ENCODE measurements around the gene DCAF15.
"Not testable (repeated sequence)": the region's sequence is repeated elsewhere in the genome, so short reads cannot be mapped to it uniquely, and the experiment has no call there.

DCAF15 gene

GRCh38 chr19:13961826-13962698, 9.8 kb downstream of the DCAF15 start:
- Histone ChIP-seq H3K9me3 (ENCODE audit: insufficient read depth, low read depth, low read length) (no peaks in the 10 kb centered on the region), H3K36me3 (ENCODE audit: insufficient read depth, low read length) (peaks cover 58% of the 10 kb centered on the region), H3K27me3 (ENCODE audit: insufficient read depth, low read length) (no peaks in the 10 kb centered on the region; the same call in 1 of the 2 replicates), H3K9ac (ENCODE audit: low read depth, low read length) (0 out of 2 replicates have a peak overlapping the region, but pooled peaks have one; percentile 27), H3K4me3 (ENCODE audit: low read length) (peak overlapping the region; percentile 41), H3K27ac (ENCODE audit: low read depth, low read length) (0 out of 2 replicates have a peak overlapping the region, but pooled peaks have one; percentile 8), H3K4me1 (ENCODE audit: insufficient read depth, low read length) (no peaks in the 10 kb centered on the region)
- 54% methylated on average over 55 of the region's 55 CpGs for WGBS

DNA sequence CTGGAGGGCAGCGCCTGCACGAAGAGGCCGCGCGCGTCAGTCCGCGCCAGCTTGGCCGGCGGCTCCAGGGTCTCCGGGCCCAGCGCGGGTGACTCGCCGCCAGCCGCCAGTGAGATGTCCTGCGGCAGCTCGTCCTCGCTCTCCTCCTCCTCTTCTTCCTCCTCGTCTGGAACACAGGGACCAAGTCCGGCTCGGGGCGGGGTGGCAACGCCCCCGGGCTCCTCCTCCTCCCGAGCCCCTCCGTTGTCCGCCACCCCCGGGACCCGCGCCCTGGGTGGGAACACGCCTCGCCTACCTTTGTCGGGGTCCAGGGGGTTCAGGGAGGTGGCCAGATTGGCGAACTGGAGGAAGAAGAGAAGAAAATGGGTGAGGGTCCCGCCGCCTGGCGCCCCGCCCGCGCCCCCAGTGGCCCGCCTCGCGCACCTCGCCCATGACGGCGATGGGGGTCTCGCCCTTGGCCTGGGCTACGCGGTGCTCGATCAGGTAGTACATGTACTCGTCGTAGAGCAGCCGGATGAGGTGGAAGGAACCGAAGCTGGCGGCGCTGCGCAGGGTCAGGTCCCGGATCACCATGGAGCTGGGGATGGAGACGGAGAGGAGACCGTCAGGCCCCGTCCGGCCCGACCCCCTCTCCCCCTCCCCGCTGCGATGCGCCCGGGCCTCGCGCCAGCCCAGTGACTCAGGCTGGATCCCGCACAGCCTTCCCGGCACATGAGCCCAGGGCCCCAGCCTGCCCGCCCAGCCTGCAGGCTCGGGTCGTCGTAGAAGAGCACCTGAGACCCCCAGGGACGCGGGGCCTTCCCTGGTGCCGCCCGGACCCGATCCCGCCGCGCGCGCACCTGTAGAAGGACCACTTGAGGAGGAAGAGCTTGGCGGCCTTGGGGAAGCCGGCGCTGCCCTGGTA, 10.6 kb downstream of the DCAF15 start:
- no peak overlapping the region for H3K27ac ChIP-seq (ENCODE audit: low read depth, low read length)
- no peaks in the 10 kb centered on the region; the same call in 1 of the 2 replicates for H3K27me3 ChIP-seq (ENCODE audit: insufficient read depth, low read length)
- WGBS: 84% methylated on average over 89 of the region's 89 CpGs
- H3K4me3 ChIP-seq (ENCODE audit: low read length): peak overlapping the region; percentile 41
- no peaks in the 10 kb centered on the region for H3K9me3 ChIP-seq (ENCODE audit: insufficient read depth, low read depth, low read length)
- no peaks in the 10 kb centered on the region for H3K4me1 ChIP-seq (ENCODE audit: insufficient read depth, low read length)
- peak overlapping the region; percentile 47; the same call in 1 of the 2 replicates for H3K9ac ChIP-seq (ENCODE audit: low read depth, low read length)
- peaks cover 57% of the 10 kb centered on the region for H3K36me3 ChIP-seq (ENCODE audit: insufficient read depth, low read length)

DNA sequence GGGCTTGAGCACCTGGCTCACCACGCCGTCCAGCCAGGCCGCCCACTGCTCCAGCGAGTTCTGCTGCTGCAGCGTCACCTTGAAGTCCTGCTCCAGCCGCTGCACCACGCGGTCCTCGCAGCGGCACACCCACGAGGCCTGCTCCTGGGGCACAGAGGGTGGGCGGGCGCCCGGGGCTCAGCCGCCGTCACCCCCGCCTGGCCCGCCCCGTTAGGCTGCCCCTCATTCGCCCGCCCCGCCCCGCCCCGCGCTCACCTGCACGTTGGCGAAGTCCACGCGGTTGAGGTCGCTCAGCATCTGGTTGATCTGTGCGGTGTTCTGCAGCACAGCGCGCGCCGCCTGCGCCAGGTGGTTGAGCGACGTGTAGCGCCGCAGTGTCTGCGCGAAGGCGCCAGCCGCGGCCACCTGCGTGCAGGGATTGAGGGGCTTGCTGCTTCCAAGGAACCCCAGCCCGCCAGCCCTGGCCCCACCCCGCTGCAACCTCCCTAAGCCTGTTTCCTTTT, 11.3 kb downstream of the DCAF15 start:
- Histone ChIP-seq H3K36me3 (ENCODE audit: insufficient read depth, low read length) (peaks cover 55% of the 10 kb centered on the region), H3K9ac (ENCODE audit: low read depth, low read length) (peak overlapping the region; percentile 47; the same call in 1 of the 2 replicates), H3K4me1 (ENCODE audit: insufficient read depth, low read length) (no peaks in the 10 kb centered on the region), H3K27ac (ENCODE audit: low read depth, low read length) (no peak overlapping the region), H3K4me3 (ENCODE audit: low read length) (peak overlapping the region; percentile 41), H3K27me3 (ENCODE audit: insufficient read depth, low read length) (no peaks in the 10 kb centered on the region; the same call in 1 of the 2 replicates), H3K9me3 (ENCODE audit: insufficient read depth, low read depth, low read length) (no peaks in the 10 kb centered on the region)
- 95% methylated on average over 48 of the region's 48 CpGs for WGBS

DNA sequence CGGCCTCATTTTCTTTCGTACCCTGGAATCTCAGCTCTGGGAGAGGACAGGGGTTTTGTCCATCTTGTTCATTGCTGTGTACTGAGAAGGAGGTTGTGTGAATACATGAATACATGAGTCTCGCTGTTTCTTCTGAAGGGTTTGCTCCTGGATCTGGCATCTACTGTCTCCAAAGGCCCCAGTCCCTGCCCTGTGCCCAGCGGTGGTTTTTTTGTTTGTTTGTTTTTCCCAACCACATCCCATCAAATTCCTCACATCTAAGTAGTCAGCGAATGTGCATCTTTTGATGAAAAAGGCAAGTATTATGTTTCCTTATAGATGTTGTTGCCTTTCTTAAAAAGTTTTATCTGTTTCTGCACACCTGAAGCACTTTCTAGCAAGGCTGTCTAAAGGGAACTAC, 12.5 kb downstream of the DCAF15 start:
- H3K9me3 ChIP-seq (ENCODE audit: insufficient read depth, low read depth, low read length): no peaks in the 10 kb centered on the region
- WGBS: 93% methylated on average over 5 of the region's 5 CpGs
- peaks cover 57% of the 10 kb centered on the region for H3K36me3 ChIP-seq (ENCODE audit: insufficient read depth, low read length)
- H3K27me3 ChIP-seq (ENCODE audit: insufficient read depth, low read length): no peaks in the 10 kb centered on the region; the same call in 1 of the 2 replicates
- no peak overlapping the region for H3K9ac ChIP-seq (ENCODE audit: low read depth, low read length)
- no peaks in the 10 kb centered on the region for H3K4me1 ChIP-seq (ENCODE audit: insufficient read depth, low read length)
- no peak overlapping the region for H3K4me3 ChIP-seq (ENCODE audit: low read length)
- no peak overlapping the region for H3K27ac ChIP-seq (ENCODE audit: low read depth, low read length)

- Histone ChIP-seq H3K36me3 (ENCODE audit: insufficient read depth, low read length) (peaks cover 57% of the 10 kb centered on the region), H3K4me1 (ENCODE audit: insufficient read depth, low read length) (no peaks in the 10 kb centered on the region), H3K27ac (ENCODE audit: low read depth, low read length) (no peak overlapping the region), H3K9ac (ENCODE audit: low read depth, low read length) (no peak overlapping the region), H3K4me3 (ENCODE audit: low read length) (no peak overlapping the region), H3K27me3 (ENCODE audit: insufficient read depth, low read length) (no peaks in the 10 kb centered on the region; the same call in 1 of the 2 replicates), H3K9me3 (ENCODE audit: insufficient read depth, low read depth, low read length) (no peaks in the 10 kb centered on the region)
- WGBS: 95% methylated on average over 24 of the region's 24 CpGs
Measured at GRCh38 chr19:13965377-13965896, 13.1 kb downstream of the DCAF15 start.

GRCh38 chr19:13965926-13966683, 13.8 kb downstream of the DCAF15 start:
- 93% methylated on average over 20 of the region's 20 CpGs for WGBS
- peaks cover 52% of the 10 kb centered on the region for H3K36me3 ChIP-seq (ENCODE audit: insufficient read depth, low read length)
- no peaks in the 10 kb centered on the region; the same call in 1 of the 2 replicates for H3K27me3 ChIP-seq (ENCODE audit: insufficient read depth, low read length)
- no peaks in the 10 kb centered on the region for H3K9me3 ChIP-seq (ENCODE audit: insufficient read depth, low read depth, low read length)
- no peak overlapping the region for H3K4me3 ChIP-seq (ENCODE audit: low read length)
- H3K9ac ChIP-seq (ENCODE audit: low read depth, low read length): no peak overlapping the region
- no peaks in the 10 kb centered on the region for H3K4me1 ChIP-seq (ENCODE audit: insufficient read depth, low read length)
- H3K27ac ChIP-seq (ENCODE audit: low read depth, low read length): no peak overlapping the region

GRCh38 chr19:13966684-13967128, 14.4 kb downstream of the DCAF15 start:
- Histone ChIP-seq H3K4me1 (ENCODE audit: insufficient read depth, low read length) (no peaks in the 10 kb centered on the region), H3K4me3 (ENCODE audit: low read length) (no peak overlapping the region), H3K9ac (ENCODE audit: low read depth, low read length) (no peak overlapping the region), H3K27me3 (ENCODE audit: insufficient read depth, low read length) (no peaks in the 10 kb centered on the region; the same call in 1 of the 2 replicates), H3K36me3 (ENCODE audit: insufficient read depth, low read length) (peaks cover 49% of the 10 kb centered on the region), H3K9me3 (ENCODE audit: insufficient read depth, low read depth, low read length) (no peaks in the 10 kb centered on the region), H3K27ac (ENCODE audit: low read depth, low read length) (no peak overlapping the region)
- 94% methylated on average over 14 of the region's 14 CpGs for WGBS

GRCh38 chr19:13967206-13967605, 14.9 kb downstream of the DCAF15 start:
- not testable (repeated sequence) for H3K27ac ChIP-seq (ENCODE audit: low read depth, low read length); H3K27me3 ChIP-seq (ENCODE audit: insufficient read depth, low read length); H3K9ac ChIP-seq (ENCODE audit: low read depth, low read length); H3K9me3 ChIP-seq (ENCODE audit: insufficient read depth, low read depth, low read length); H3K4me3 ChIP-seq (ENCODE audit: low read length); H3K4me1 ChIP-seq (ENCODE audit: insufficient read depth, low read length)
- H3K36me3 ChIP-seq (ENCODE audit: insufficient read depth, low read length): peaks cover 50% of the 10 kb centered on the region
- WGBS: 94% methylated on average over 8 of the region's 8 CpGs

- no peaks in the 10 kb centered on the region for H3K4me1 ChIP-seq (ENCODE audit: insufficient read depth, low read length)
- H3K27ac ChIP-seq (ENCODE audit: low read depth, low read length): no peak overlapping the region
- no peak overlapping the region for H3K9ac ChIP-seq (ENCODE audit: low read depth, low read length)
- 95% methylated on average over 22 of the region's 22 CpGs for WGBS
- no peaks in the 10 kb centered on the region; the same call in 1 of the 2 replicates for H3K27me3 ChIP-seq (ENCODE audit: insufficient read depth, low read length)
- H3K36me3 ChIP-seq (ENCODE audit: insufficient read depth, low read length): peaks cover 56% of the 10 kb centered on the region
- H3K4me3 ChIP-seq (ENCODE audit: low read length): no peak overlapping the region
- no peaks in the 10 kb centered on the region for H3K9me3 ChIP-seq (ENCODE audit: insufficient read depth, low read depth, low read length)
Measured at GRCh38 chr19:13968383-13968935, 16.1 kb downstream of the DCAF15 start.

DNA sequence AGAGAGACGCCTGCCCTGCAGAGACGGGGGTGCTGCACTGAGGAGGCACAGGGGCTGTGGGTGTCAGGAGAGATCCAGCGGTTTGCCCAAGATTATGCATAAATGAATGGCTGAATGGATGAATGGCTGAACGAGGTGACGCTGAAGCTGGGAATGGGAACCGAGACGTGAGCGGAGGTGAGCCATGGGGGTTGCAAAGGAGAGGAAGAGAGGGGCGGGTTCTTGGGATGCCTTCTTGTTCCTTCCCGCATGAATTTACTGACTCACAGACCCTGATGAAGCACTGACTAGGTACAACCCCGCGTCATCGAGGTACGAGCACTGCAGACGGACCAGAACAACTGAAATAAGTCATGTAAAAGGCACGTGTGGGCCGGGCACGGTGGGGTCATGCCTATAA, 16.7 kb downstream of the DCAF15 start:
- WGBS: 94% methylated on average over 18 of the region's 18 CpGs
- Histone ChIP-seq H3K4me3 (ENCODE audit: low read length) (no peak overlapping the region), H3K4me1 (ENCODE audit: insufficient read depth, low read length) (no peaks in the 10 kb centered on the region), H3K36me3 (ENCODE audit: insufficient read depth, low read length) (peaks cover 56% of the 10 kb centered on the region), H3K9me3 (ENCODE audit: insufficient read depth, low read depth, low read length) (no peaks in the 10 kb centered on the region), H3K27me3 (ENCODE audit: insufficient read depth, low read length) (no peaks in the 10 kb centered on the region), H3K9ac (ENCODE audit: low read depth, low read length) (no peak overlapping the region), H3K27ac (ENCODE audit: low read depth, low read length) (no peak overlapping the region)
